Central memory CD8-positive, alpha-beta T cell (primary cell): ENCODE measurements around the gene POLE.

Experiments
- ATAC-seq: fragments of 150-1000 bp; cut with Tn5 transposase; replicated peaks from 2 replicates; pipeline ENCODE4 v1.10.0; 2022; ENCODE audit warnings: mild to moderate bottlenecking, moderate FRiP score, moderate number of reproducible peaks; ENCODE audit not compliant: poor library complexity, severe bottlenecking; ENCODE audit errors: extremely low read depth
- DNase-seq, 2 donors: peaks; one replicate each; pipeline ENCODE4 v3.0.0; 2021; ENCODE audit warnings: low spot score in 2 of 2
- H3K27ac Mint-ChIP-seq: one replicate; pipeline ENCODE4 v1.8.0; 2022; ENCODE audit warnings: low read depth, mild to moderate bottlenecking, moderate library complexity, mixed read lengths
- H3K27me3 Mint-ChIP-seq: one replicate; pipeline ENCODE4 v1.8.0; 2022; ENCODE audit warnings: mixed read lengths
- H3K36me3 Mint-ChIP-seq: one replicate; pipeline ENCODE4 v1.8.0; 2022; ENCODE audit warnings: mild to moderate bottlenecking, moderate library complexity, mixed read lengths; ENCODE audit not compliant: insufficient read depth
- H3K4me1 Mint-ChIP-seq: one replicate; pipeline ENCODE4 v1.8.0; 2022; ENCODE audit warnings: mixed read lengths
- H3K4me3 Mint-ChIP-seq: one replicate; pipeline ENCODE4 v1.8.0; 2022; ENCODE audit warnings: mild to moderate bottlenecking, moderate library complexity, mixed read lengths
- H3K9me3 Mint-ChIP-seq: one replicate; pipeline ENCODE4 v1.8.0; 2022; ENCODE audit warnings: mixed read lengths

The POLE gene

DNA sequence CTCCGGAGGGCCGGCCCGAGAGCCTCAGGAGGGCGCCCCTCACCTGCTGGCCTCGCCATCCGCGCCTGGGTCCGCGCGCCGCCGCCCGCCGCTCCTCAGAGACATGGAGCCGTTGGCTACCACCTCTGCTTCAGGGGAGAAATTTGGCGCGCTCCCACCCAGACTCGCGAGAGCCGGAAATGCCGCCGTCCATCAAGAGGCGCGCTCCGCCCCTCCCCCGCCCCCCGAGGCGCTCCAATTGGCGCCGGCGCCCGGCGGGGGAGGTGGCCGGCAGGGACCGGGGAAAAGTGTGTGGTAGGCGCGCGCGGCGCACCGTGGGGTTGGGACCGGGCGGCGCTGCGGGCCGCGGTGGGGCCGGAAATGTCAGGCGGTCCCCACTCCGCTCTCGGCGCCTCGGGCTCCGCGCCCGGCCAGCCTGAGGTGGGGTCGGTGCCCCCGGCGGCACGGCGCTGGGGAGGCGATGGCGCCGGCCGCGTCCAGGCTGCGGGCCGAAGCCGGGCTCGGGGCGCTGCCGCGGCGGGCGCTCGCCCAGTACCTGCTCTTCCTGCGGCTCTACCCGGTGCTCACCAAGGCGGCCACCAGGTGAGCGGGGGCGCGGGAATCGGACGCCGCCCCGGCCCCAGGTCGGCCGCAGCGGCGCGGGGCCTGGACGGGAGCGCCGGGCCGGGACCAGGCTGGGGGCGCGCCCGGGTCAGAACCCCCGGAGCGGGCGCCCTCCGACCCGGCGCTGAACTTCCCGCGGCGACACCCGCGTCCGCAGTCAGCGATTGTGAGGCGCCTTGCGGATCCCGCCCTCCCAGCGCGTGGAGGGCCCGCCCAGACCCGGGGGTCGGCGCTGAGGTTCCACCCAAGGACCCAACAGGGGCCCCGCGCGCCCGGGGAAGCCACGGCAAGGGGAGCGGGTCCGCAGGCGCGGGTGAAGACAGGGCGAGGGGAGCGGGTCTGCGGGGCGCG lies at the start of gene POLE, which contains the start of gene PXMP2:
POLE (minus strand) TSS at position 132 of the 954 bp plus-strand sequence; CDS start at position 105, 27 bp downstream.
PXMP2 (plus strand) TSS at position 377 of the 954 bp plus-strand sequence; CDS start at position 461, 84 bp downstream.
- Mint-ChIP-seq H3K27me3 (no peaks in the 10 kb centered on the region), H3K4me3 (peak within 1 kb of the TSS; percentile 80), H3K36me3 (peaks cover 9% of the 10 kb centered on the region), H3K9me3 (no peaks in the 10 kb centered on the region), H3K4me1 (peaks cover 18% of the 10 kb centered on the region), H3K27ac (peak within 1 kb of the TSS; percentile 41)
- ATAC-seq (peak; percentile 93), DNase-seq (peak; percentile 80 to 87)

DNA sequence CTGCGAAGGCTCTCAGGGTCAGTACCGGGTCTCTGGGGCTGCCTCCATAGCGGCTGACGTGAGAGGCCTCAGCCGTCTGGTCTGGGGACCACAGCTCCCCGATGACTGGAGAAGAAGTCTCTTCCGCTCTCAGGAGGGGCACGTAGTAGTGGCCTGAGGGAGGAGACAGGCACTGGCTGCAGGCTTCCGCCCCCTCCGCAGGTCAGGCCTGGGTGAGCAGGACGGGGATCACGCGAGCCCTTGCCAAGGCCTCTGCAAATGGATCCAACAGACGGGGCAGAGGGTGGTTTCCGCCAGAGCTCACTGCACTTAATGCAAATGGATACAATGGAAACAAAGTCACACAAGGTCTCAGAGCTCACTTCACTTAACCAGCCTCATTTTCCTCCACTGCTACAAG lies 49.8 kb upstream of the POLE start:
- H3K27ac Mint-ChIP-seq, result no peak overlapping the region
- ATAC-seq, result no peak
- H3K4me1 Mint-ChIP-seq, result peaks cover 5% of the 10 kb centered on the region
- peaks cover 66% of the 10 kb centered on the region for H3K36me3 Mint-ChIP-seq
- no peaks in the 10 kb centered on the region for H3K27me3 Mint-ChIP-seq
- peaks cover under 1% of the 10 kb centered on the region for H3K9me3 Mint-ChIP-seq
- H3K4me3 Mint-ChIP-seq, result no peak overlapping the region
- no peak for DNase-seq

DNA sequence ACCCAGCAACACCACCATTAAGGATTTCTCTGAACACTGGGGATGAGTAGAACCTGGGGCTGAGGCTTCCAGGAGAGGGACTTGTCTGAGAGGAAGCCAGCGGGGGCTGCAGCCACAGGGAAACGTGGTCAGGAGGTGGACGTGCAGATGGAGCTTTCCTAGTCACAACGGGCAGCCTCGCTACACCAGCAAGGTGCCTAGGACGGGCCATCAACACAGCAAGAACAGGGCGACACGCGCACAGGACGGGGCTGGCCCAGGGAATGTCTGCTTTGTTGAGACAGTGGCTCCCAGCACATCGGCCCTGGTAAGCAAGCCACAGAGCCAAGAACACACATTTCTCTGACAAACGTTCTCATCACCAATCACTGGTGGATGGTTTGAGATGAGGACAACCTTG lies 49.2 kb upstream of the POLE start:
- peaks cover 5% of the 10 kb centered on the region for H3K9me3 Mint-ChIP-seq
- ATAC-seq (no peak), DNase-seq (no peak)
- no peak overlapping the region for H3K27ac Mint-ChIP-seq
- no peak overlapping the region for H3K4me3 Mint-ChIP-seq
- peaks cover 64% of the 10 kb centered on the region for H3K36me3 Mint-ChIP-seq
- no peaks in the 10 kb centered on the region for H3K27me3 Mint-ChIP-seq
- peaks cover 5% of the 10 kb centered on the region for H3K4me1 Mint-ChIP-seq

GRCh38 chr12:132735496-132735895 lies 48.4 kb upstream of the POLE start:
- H3K36me3 Mint-ChIP-seq, result peaks cover 61% of the 10 kb centered on the region
- no peak overlapping the region for H3K4me3 Mint-ChIP-seq
- H3K27me3 Mint-ChIP-seq, result no peaks in the 10 kb centered on the region
- peaks cover 5% of the 10 kb centered on the region for H3K4me1 Mint-ChIP-seq
- no peak for ATAC-seq
- DNase-seq, result no peak
- no peak overlapping the region for H3K27ac Mint-ChIP-seq
- peaks cover 5% of the 10 kb centered on the region for H3K9me3 Mint-ChIP-seq

- Mint-ChIP-seq H3K27me3 (no peaks in the 10 kb centered on the region), H3K4me1 (peaks cover 5% of the 10 kb centered on the region), H3K27ac (no peak overlapping the region), H3K36me3 (peaks cover 52% of the 10 kb centered on the region), H3K4me3 (no peak overlapping the region), H3K9me3 (peaks cover 5% of the 10 kb centered on the region)
- ATAC-seq, result no peak
- DNase-seq, result no peak
Measured at GRCh38 chr12:132734206-132734605, 47.1 kb upstream of the POLE start.

GRCh38 chr12:132731574-132731973 lies 44.4 kb upstream of the POLE start:
- Mint-ChIP-seq H3K9me3 (peaks cover 5% of the 10 kb centered on the region), H3K36me3 (peaks cover 42% of the 10 kb centered on the region), H3K27ac (no peak overlapping the region), H3K4me1 (no peaks in the 10 kb centered on the region), H3K4me3 (no peak overlapping the region), H3K27me3 (no peaks in the 10 kb centered on the region)
- no peak for DNase-seq
- ATAC-seq, result no peak

DNA sequence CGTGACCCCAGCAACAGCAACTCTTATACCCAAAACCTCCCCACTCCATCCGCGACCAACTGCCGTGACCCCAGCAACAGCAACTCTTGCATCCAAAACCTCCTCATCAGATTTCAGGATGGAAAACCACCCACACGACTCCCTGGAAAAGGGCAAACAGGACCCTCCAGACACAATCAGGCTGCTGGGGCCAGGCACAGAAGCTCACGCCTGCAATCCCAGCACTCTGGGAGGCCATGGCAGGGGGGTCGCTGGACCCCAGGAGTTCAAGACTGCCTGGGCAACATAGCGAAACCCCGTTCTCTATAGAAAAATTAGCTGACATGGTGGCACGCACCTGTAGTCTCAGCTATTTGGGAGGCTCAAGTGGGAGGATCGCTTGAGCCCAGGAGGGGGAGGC lies 43.2 kb upstream of the POLE start:
- Mint-ChIP-seq H3K4me1 (no peaks in the 10 kb centered on the region), H3K36me3 (peaks cover 39% of the 10 kb centered on the region), H3K27me3 (no peaks in the 10 kb centered on the region), H3K27ac (peak overlapping the region; percentile 59), H3K9me3 (peaks cover 5% of the 10 kb centered on the region), H3K4me3 (no peak overlapping the region)
- ATAC-seq (no peak), DNase-seq (no peak)

- Mint-ChIP-seq H3K27ac (peak overlapping the region; percentile 80), H3K9me3 (peaks cover 5% of the 10 kb centered on the region), H3K4me3 (no peak overlapping the region), H3K27me3 (no peaks in the 10 kb centered on the region), H3K4me1 (no peaks in the 10 kb centered on the region), H3K36me3 (peaks cover 35% of the 10 kb centered on the region)
- DNase-seq (no peak), ATAC-seq (no peak)
Measured at GRCh38 chr12:132729541-132730320, 42.6 kb upstream of the POLE start.

- H3K4me1 Mint-ChIP-seq, result no peaks in the 10 kb centered on the region
Measured at GRCh38 chr12:132728502-132728901, 41.4 kb upstream of the POLE start.

GRCh38 chr12:132727091-132727794 lies 40.1 kb upstream of the POLE start:
- Mint-ChIP-seq H3K4me3 (no peak overlapping the region), H3K27ac (no peak overlapping the region), H3K9me3 (peaks cover 5% of the 10 kb centered on the region), H3K4me1 (no peaks in the 10 kb centered on the region), H3K36me3 (peaks cover 33% of the 10 kb centered on the region), H3K27me3 (no peaks in the 10 kb centered on the region)
- DNase-seq (no peak), ATAC-seq (no peak)

More at GRCh38 chr12:132728502-132728901, 41.4 kb upstream of the POLE start:
- H3K4me3 Mint-ChIP-seq, result no peak overlapping the region
- DNase-seq (no peak), ATAC-seq (no peak)
- H3K27me3 Mint-ChIP-seq, result no peaks in the 10 kb centered on the region
- H3K36me3 Mint-ChIP-seq, result peaks cover 33% of the 10 kb centered on the region
- peak overlapping the region; percentile 80 for H3K27ac Mint-ChIP-seq
- H3K9me3 Mint-ChIP-seq, result peaks cover 5% of the 10 kb centered on the region

GRCh38 chr12:132726386-132726785 lies 39.2 kb upstream of the POLE start:
- Mint-ChIP-seq H3K4me1 (no peaks in the 10 kb centered on the region), H3K9me3 (no peaks in the 10 kb centered on the region), H3K4me3 (no peak overlapping the region), H3K36me3 (peaks cover 33% of the 10 kb centered on the region), H3K27me3 (no peaks in the 10 kb centered on the region), H3K27ac (no peak overlapping the region)
- ATAC-seq, result no peak
- DNase-seq, result no peak
